ENCODE results near the gene WNT5B. TPM values are rescaled to one million over a fixed set of nuclear protein-coding genes. Genes with fewer than 3 reads are reported as not detected.

The WNT5B gene
- total RNA-seq, 2 experiments from 2014 or later = 0.86 to 14.7 TPM

DNA sequence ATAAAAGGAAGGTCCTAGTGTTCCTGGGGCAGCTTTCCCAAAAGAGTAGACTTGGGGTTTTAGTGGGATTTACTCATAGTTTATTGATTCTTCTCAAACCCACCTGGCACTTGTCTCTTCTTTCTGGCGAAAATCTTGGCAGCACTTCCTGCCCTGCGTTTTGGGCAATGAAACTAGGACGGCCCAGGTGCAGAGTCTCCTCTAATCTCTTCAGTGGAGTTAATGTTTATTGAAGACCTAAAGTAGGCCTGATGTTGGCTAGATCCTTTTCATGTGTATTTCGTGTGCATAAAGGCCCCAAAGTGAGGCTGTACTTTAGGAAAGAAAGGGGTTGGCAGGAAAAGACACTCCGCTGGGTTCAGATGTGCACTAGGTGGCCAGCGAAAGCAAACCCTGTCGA is 5.1 kb downstream of the WNT5B start:
- Histone ChIP-seq H3K27ac (ENCODE audit: low read depth, low read length, poor library complexity, severe bottlenecking) (no peak overlapping the region), H3K9me2 (ENCODE audit: insufficient read depth, low read length) (no peaks in the 10 kb centered on the region), H4K20me1 (ENCODE audit: insufficient read depth, low read length) (no peaks in the 10 kb centered on the region), H3K4me2 (ENCODE audit: low read length) (no peak overlapping the region), H3K79me2 (ENCODE audit: insufficient read depth, low read depth, low read length) (no peaks in the 10 kb centered on the region), H3K4me1 (ENCODE audit: insufficient read depth, low read length, poor library complexity, severe bottlenecking) (peaks cover 13% of the 10 kb centered on the region), H3K36me3 (ENCODE audit: insufficient read depth, low read length) (no peaks in the 10 kb centered on the region), H3K9me3 (ENCODE audit: low read length) (no peaks in the 10 kb centered on the region), H3K4me3 (ENCODE audit: low read depth, low read length, poor library complexity, severe bottlenecking) (no peak overlapping the region), H2AFZ (ENCODE audit: low read length) (no peak overlapping the region)
- ChIA-PET POLR2A (no interaction called here), CTCF (ENCODE audit: unreplicated experiment) (interaction anchor here (1.7 kb wide), 1 partner anchor 157 kb away, joined by 10 read pairs; no protein-coding TSS in a partner anchor)
- no peak for DNase-seq (ENCODE audit: low spot score)
- no TSS peak for BruUV-seq (replicated peaks)
- intact Hi-C loops (cut with micrococcal nuclease; ENCODE audit: unreplicated experiment) = loop anchor here (1.0 to 5.0 kb wide), 3 partner anchors 19 to 308 kb away; no protein-coding TSS in a partner anchor
- TF ChIP-seq EZH2phosphoT487 (IDR thresholded peaks at IDR 0.05; ENCODE audit: borderline replicate concordance, low read depth, low read length) = no peak
- TF ChIP-seq, protein P1, sequence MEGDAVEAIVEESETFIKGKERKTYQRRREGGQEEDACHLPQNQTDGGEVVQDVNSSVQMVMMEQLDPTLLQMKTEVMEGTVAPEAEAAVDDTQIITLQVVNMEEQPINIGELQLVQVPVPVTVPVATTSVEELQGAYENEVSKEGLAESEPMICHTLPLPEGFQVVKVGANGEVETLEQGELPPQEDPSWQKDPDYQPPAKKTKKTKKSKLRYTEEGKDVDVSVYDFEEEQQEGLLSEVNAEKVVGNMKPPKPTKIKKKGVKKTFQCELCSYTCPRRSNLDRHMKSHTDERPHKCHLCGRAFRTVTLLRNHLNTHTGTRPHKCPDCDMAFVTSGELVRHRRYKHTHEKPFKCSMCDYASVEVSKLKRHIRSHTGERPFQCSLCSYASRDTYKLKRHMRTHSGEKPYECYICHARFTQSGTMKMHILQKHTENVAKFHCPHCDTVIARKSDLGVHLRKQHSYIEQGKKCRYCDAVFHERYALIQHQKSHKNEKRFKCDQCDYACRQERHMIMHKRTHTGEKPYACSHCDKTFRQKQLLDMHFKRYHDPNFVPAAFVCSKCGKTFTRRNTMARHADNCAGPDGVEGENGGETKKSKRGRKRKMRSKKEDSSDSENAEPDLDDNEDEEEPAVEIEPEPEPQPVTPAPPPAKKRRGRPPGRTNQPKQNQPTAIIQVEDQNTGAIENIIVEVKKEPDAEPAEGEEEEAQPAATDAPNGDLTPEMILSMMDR (conservative IDR thresholded peaks at IDR 0.05; ENCODE audit: low read length) = no peak

DNA sequence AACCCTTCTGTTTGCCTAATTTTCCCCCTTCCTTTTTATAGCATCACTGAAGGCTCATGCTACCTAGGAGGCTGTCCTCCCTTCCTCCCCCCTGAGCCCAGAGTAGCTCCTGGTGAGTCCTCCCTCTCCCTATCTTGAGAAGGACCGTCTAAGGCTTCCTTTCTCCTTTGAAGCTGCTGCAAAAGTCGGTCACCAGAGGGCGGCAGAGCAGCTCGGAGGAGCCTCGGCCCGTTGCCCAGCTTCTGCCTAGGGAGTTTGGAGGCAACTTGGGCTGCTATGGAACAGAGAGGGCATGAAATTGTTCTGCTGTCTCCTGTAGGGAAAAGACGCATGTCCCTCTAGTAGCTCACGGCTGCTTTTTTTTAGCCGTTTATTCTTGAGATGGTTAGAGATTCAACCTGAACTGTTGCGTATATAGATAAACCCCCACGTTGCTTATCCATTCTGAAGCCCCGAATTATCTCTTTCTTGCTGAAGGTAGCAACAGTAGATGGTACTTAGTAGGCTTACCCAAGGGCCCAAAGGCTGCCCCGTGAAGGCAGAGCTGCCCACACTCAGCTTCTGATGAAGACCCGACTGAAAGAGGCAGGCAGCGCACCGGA is 5.7 kb downstream of the WNT5B start:
- no peaks in the 10 kb centered on the region for H3K9me2 ChIP-seq (ENCODE audit: insufficient read depth, low read length)
- no peak overlapping the region for H2AFZ ChIP-seq (ENCODE audit: low read length)
- peak; percentile 64 for DNase-seq (ENCODE audit: low spot score)
- no peak overlapping the region for H3K4me2 ChIP-seq (ENCODE audit: low read length)
- intact Hi-C loops (cut with micrococcal nuclease; ENCODE audit: unreplicated experiment) = loop anchor here (1.0 to 5.0 kb wide), 3 partner anchors 18 to 308 kb away; no protein-coding TSS in a partner anchor
- H3K36me3 ChIP-seq (ENCODE audit: insufficient read depth, low read length) = no peaks in the 10 kb centered on the region
- BruUV-seq (replicated peaks) = no TSS peak
- H3K4me1 ChIP-seq (ENCODE audit: insufficient read depth, low read length, poor library complexity, severe bottlenecking) = peaks cover 7% of the 10 kb centered on the region
- no peak overlapping the region for H3K4me3 ChIP-seq (ENCODE audit: low read depth, low read length, poor library complexity, severe bottlenecking)
- H3K27ac ChIP-seq (ENCODE audit: low read depth, low read length, poor library complexity, severe bottlenecking) = no peak overlapping the region
- H3K9me3 ChIP-seq (ENCODE audit: low read length) = no peaks in the 10 kb centered on the region
- TF ChIP-seq, protein P1 (conservative IDR thresholded peaks at IDR 0.05; ENCODE audit: low read length) = peak; percentile 92
- TF ChIP-seq EZH2phosphoT487 (IDR thresholded peaks at IDR 0.05; ENCODE audit: borderline replicate concordance, low read depth, low read length) = no peak
- H3K79me2 ChIP-seq (ENCODE audit: insufficient read depth, low read depth, low read length) = no peaks in the 10 kb centered on the region
- H4K20me1 ChIP-seq (ENCODE audit: insufficient read depth, low read length) = no peaks in the 10 kb centered on the region
- CTCF ChIA-PET (ENCODE audit: unreplicated experiment) = interaction anchor here (0.7 to 1.7 kb wide), 3 partner anchors 14 to 517 kb away, joined by 3 to 10 read pairs (median 8); no protein-coding TSS in a partner anchor
- POLR2A ChIA-PET = no interaction called here
